Transverse colon (tissue), 4 donors: ENCODE data around the gene ICAM3.

Experiments
- CTCF ChIP-seq, 5 experiments: fragments of 200-600 bp in 3 of 5; fragments of 450-650 bp in 2 of 5; sonication (generic) in 3 of 5; IDR thresholded peaks; 1 replicate in 2 of 5; 2 replicates in 3 of 5; pipeline ENCODE4 v1.5.1; 2016 to 2017; ENCODE audit warnings: antibody characterized with exemption in 5 of 5, inconsistent platforms in 3 of 5, mild to moderate bottlenecking in 2 of 5, moderate library complexity in 1 of 5
- POLR2A ChIP-seq: fragments of 450-650 bp; IDR thresholded peaks from one replicate; pipeline ENCODE4 v1.6.1; 2016; ENCODE audit warnings: antibody characterized with exemption, mild to moderate bottlenecking, moderate library complexity
- POLR2AphosphoS5 ChIP-seq, 3 donors: sonication (generic); formaldehyde crosslinking; IDR thresholded peaks; one replicate each; pipeline ENCODE4 v1.6.1; 2016; ENCODE audit warnings: antibody characterized with exemption in 3 of 3

GRCh38 chr19:10332965-10333757 lies 6.3 kb downstream of the ICAM3 start, which contains the start of gene RAVER1:
- TF ChIP-seq POLR2AphosphoS5 (IDR thresholded peaks at IDR 0.05) (peak; percentile 81 to 90 (median 90)), POLR2A (peak; percentile 74), CTCF (IDR thresholded peaks at IDR 0.05) (no peak)
